Karpas-422 (cell line): ENCODE results near the gene FIGN. TPM values are rescaled to one million over a fixed set of nuclear protein-coding genes. Genes with fewer than 3 reads are reported as not detected.

Experiments used
- DNase-seq: peaks from one replicate; pipeline ENCODE4 v3.0.0-alpha.2; 2015
- H2AFZ ChIP-seq: fragments of 200-600 bp; sonication (generic); 2 replicates; pipeline ENCODE4 v1.6.1; 2014; ENCODE audit warnings: antibody characterized with exemption, low read length, mixed read lengths
- H3K27ac ChIP-seq: fragments of 200-600 bp; sonication (generic); 2 replicates; pipeline ENCODE4 v1.5.1; 2014; ENCODE audit warnings: mild to moderate bottlenecking, low read length, moderate library complexity
- H3K27me3 ChIP-seq: fragments of 200-600 bp; sonication (generic); 2 replicates; pipeline ENCODE4 v1.6.1; 2014; ENCODE audit warnings: low read length, mixed read lengths
- H3K36me3 ChIP-seq: fragments of 200-600 bp; sonication (generic); 2 replicates; pipeline ENCODE4 v1.6.1; 2014; ENCODE audit warnings: low read length, mixed read lengths; ENCODE audit not compliant: insufficient read depth
- H3K4me1 ChIP-seq: fragments of 200-600 bp; sonication (generic); 2 replicates; pipeline ENCODE4 v1.6.1; 2014; ENCODE audit warnings: mild to moderate bottlenecking, low read length, mixed read lengths
- H3K4me2 ChIP-seq: fragments of 200-600 bp; sonication (generic); 2 replicates; pipeline ENCODE4 v1.6.1; 2014; ENCODE audit warnings: low read length, low read depth, mild to moderate bottlenecking; ENCODE audit not compliant: poor library complexity, severe bottlenecking
- H3K4me3 ChIP-seq: fragments of 200-600 bp; sonication (generic); 2 replicates; pipeline ENCODE4 v1.5.1; 2014; ENCODE audit warnings: mild to moderate bottlenecking, antibody characterized with exemption, low read length, mixed read lengths
- H3K79me2 ChIP-seq: fragments of 200-600 bp; sonication (generic); 2 replicates; pipeline ENCODE4 v1.6.1; 2014; ENCODE audit warnings: mild to moderate bottlenecking, low read length, mixed read lengths
- H3K9ac ChIP-seq: fragments of 200-600 bp; sonication (generic); 2 replicates; pipeline ENCODE4 v1.6.0; 2014; ENCODE audit warnings: low read length
- H3K9me2 ChIP-seq: fragments of 200-600 bp; sonication (generic), shearing (Covaris generic); replicated peaks from 2 replicates; pipeline ENCODE4 v1.6.0; 2014; ENCODE audit warnings: mild to moderate bottlenecking, low read length, moderate library complexity; ENCODE audit not compliant: insufficient read depth
- H3K9me3 ChIP-seq: fragments of 300-700, 200-600 bp; sonication (generic); 2 replicates; pipeline ENCODE4 v1.6.1; 2014; ENCODE audit warnings: low read length, mixed read lengths
- H4K20me1 ChIP-seq: fragments of 200-600 bp; sonication (generic); 2 replicates; pipeline ENCODE4 v1.6.1; 2014; ENCODE audit warnings: mild to moderate bottlenecking, antibody characterized with exemption, low read length, low read depth; ENCODE audit not compliant: insufficient read depth
- total RNA-seq: library from RNA; depleted of rRNA; stranded (reverse); fragments of >200 nt; shearing (Covaris generic); gene quantifications from 2 replicates; pipeline ENCODE4 v1.2.3, GENCODE V29; 2014; ENCODE audit warnings: low replicate concordance

Gene FIGN
- total RNA-seq, 1 experiment from 2014 or later, result not detected

GRCh38 chr2:163768881-163769695 is 33.3 kb upstream of the FIGN start:
- no peak for DNase-seq
- no peaks in the 10 kb centered on the region for H3K27me3 ChIP-seq
- H3K36me3 ChIP-seq, result no peaks in the 10 kb centered on the region
- H3K4me3 ChIP-seq, result no peak overlapping the region
- no peaks in the 10 kb centered on the region for H3K79me2 ChIP-seq
- H3K9me3 ChIP-seq, result peaks cover 3% of the 10 kb centered on the region; the same call in 1 of the 2 replicates
- no peak overlapping the region for H3K27ac ChIP-seq
- H3K9me2 ChIP-seq, result no peaks in the 10 kb centered on the region
- no peak overlapping the region for H3K4me2 ChIP-seq
- no peaks in the 10 kb centered on the region for H4K20me1 ChIP-seq
- no peak overlapping the region for H3K9ac ChIP-seq
- no peaks in the 10 kb centered on the region for H3K4me1 ChIP-seq
- H2AFZ ChIP-seq, result no peak overlapping the region

DNA sequence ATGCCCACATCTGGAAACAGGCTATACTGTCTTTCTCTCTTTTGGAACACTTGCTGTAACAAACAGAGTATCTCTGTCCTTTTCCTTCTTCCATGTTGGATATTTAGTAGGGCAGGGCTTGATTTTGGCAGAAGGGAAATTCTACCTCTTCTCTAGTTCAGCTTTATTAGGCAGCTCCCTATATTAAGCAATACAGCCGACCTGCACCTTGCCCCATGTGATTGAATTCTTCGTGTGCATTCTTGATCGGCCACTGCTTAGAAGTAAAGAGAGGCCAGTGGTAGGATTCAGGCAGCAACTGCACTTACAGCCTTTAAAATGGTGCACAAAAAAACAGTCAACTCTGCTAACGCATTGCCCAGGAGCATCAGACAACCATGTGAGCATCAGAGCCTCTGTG is 31.3 kb upstream of the FIGN start:
- H3K9me2 ChIP-seq, result no peaks in the 10 kb centered on the region
- no peak overlapping the region for H3K4me2 ChIP-seq
- no peaks in the 10 kb centered on the region for H3K4me1 ChIP-seq
- peaks cover 3% of the 10 kb centered on the region; the same call in 1 of the 2 replicates for H3K9me3 ChIP-seq
- no peaks in the 10 kb centered on the region for H4K20me1 ChIP-seq
- H3K4me3 ChIP-seq, result no peak overlapping the region
- no peak for DNase-seq
- H2AFZ ChIP-seq, result no peak overlapping the region
- H3K27me3 ChIP-seq, result no peaks in the 10 kb centered on the region
- no peak overlapping the region for H3K9ac ChIP-seq
- H3K36me3 ChIP-seq, result no peaks in the 10 kb centered on the region
- no peak overlapping the region for H3K27ac ChIP-seq
- no peaks in the 10 kb centered on the region for H3K79me2 ChIP-seq

GRCh38 chr2:163764566-163764965 is 28.8 kb upstream of the FIGN start:
- Histone ChIP-seq H2AFZ (no peak overlapping the region), H3K9ac (no peak overlapping the region), H3K4me1 (no peaks in the 10 kb centered on the region), H3K79me2 (no peaks in the 10 kb centered on the region), H3K27me3 (no peaks in the 10 kb centered on the region), H3K4me2 (no peak overlapping the region), H3K9me3 (peaks cover 6% of the 10 kb centered on the region; the same call in 1 of the 2 replicates), H3K4me3 (no peak overlapping the region), H3K36me3 (no peaks in the 10 kb centered on the region), H3K9me2 (no peaks in the 10 kb centered on the region), H4K20me1 (no peaks in the 10 kb centered on the region), H3K27ac (no peak overlapping the region)
- no peak for DNase-seq

- Histone ChIP-seq H2AFZ (no peak overlapping the region), H4K20me1 (no peaks in the 10 kb centered on the region), H3K27ac (no peak overlapping the region), H3K9me2 (no peaks in the 10 kb centered on the region), H3K27me3 (no peaks in the 10 kb centered on the region), H3K4me2 (no peak overlapping the region), H3K79me2 (no peaks in the 10 kb centered on the region), H3K36me3 (no peaks in the 10 kb centered on the region), H3K9me3 (peaks cover 3% of the 10 kb centered on the region; the same call in 1 of the 2 replicates), H3K9ac (no peak overlapping the region), H3K4me3 (no peak overlapping the region), H3K4me1 (no peaks in the 10 kb centered on the region)
- DNase-seq, result no peak
Observed at GRCh38 chr2:163759013-163759412, 23.2 kb upstream of the FIGN start.

GRCh38 chr2:163757814-163758213 is 22.0 kb upstream of the FIGN start:
- Histone ChIP-seq H3K79me2 (no peaks in the 10 kb centered on the region), H3K27ac (no peak overlapping the region), H2AFZ (no peak overlapping the region), H3K4me3 (no peak overlapping the region), H3K36me3 (no peaks in the 10 kb centered on the region), H4K20me1 (no peaks in the 10 kb centered on the region), H3K4me2 (no peak overlapping the region), H3K27me3 (no peaks in the 10 kb centered on the region), H3K9me3 (peaks cover 3% of the 10 kb centered on the region; the same call in 1 of the 2 replicates), H3K9me2 (no peaks in the 10 kb centered on the region), H3K9ac (no peak overlapping the region), H3K4me1 (no peaks in the 10 kb centered on the region)
- no peak for DNase-seq

DNA sequence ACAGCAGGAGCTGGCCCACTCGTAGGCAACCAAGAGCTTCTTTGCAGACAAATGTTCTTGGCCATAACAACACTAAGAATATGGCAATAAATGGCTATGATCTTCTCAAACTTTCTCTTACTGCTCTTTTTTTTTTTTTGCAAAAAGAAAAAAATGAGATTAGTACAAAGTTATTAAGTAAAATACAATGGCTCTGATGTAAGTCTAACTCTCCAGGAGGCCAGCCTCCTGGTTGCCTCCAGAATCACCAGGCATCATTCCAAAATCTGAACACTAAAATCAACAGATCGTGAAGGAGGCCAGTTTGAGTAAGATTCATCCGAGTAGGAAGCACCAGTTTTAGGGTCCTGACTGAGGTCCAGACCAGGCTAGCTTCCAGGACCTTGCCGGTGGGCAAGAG is 20.8 kb upstream of the FIGN start:
- Histone ChIP-seq H3K79me2 (no peaks in the 10 kb centered on the region), H3K9me2 (no peaks in the 10 kb centered on the region), H3K9me3 (peaks cover under 1% of the 10 kb centered on the region; the same call in 1 of the 2 replicates), H3K27me3 (no peaks in the 10 kb centered on the region), H2AFZ (no peak overlapping the region), H3K4me2 (no peak overlapping the region), H3K9ac (no peak overlapping the region), H4K20me1 (no peaks in the 10 kb centered on the region), H3K27ac (no peak overlapping the region), H3K4me1 (no peaks in the 10 kb centered on the region), H3K4me3 (no peak overlapping the region), H3K36me3 (no peaks in the 10 kb centered on the region)
- DNase-seq, result no peak

DNA sequence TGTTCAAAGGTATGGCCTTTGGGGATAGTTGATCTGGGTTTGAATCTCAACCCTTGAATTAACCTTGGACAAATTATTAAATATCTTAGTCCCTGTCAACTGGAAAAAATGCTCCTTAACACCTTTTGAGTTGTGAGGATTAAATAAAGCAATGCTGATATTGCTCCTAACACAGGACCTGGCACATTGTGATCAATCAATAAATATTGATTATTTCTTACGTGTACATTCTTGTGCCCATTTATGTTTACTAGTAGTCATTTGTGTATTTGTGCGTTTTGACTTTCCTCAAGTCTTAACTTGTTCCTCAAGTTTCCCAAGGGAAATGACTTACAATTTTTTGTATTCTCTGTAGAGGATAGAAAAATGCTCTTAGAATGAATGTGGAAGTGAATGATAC is 19.6 kb upstream of the FIGN start:
- no peaks in the 10 kb centered on the region for H3K9me3 ChIP-seq
- H3K4me3 ChIP-seq, result no peak overlapping the region
- no peak overlapping the region for H2AFZ ChIP-seq
- no peak overlapping the region for H3K27ac ChIP-seq
- no peaks in the 10 kb centered on the region for H4K20me1 ChIP-seq
- no peak overlapping the region for H3K9ac ChIP-seq
- H3K4me1 ChIP-seq, result no peaks in the 10 kb centered on the region
- H3K79me2 ChIP-seq, result no peaks in the 10 kb centered on the region
- H3K9me2 ChIP-seq, result no peaks in the 10 kb centered on the region
- H3K36me3 ChIP-seq, result no peaks in the 10 kb centered on the region
- DNase-seq, result no peak
- no peak overlapping the region for H3K4me2 ChIP-seq
- no peaks in the 10 kb centered on the region for H3K27me3 ChIP-seq

- no peaks in the 10 kb centered on the region for H4K20me1 ChIP-seq
- H3K27ac ChIP-seq, result no peak overlapping the region
- no peaks in the 10 kb centered on the region for H3K9me2 ChIP-seq
- H3K79me2 ChIP-seq, result no peaks in the 10 kb centered on the region
- H3K9me3 ChIP-seq, result no peaks in the 10 kb centered on the region
- no peak overlapping the region for H3K4me2 ChIP-seq
- H3K4me3 ChIP-seq, result no peak overlapping the region
- H3K4me1 ChIP-seq, result no peaks in the 10 kb centered on the region
- H3K36me3 ChIP-seq, result no peaks in the 10 kb centered on the region
- no peaks in the 10 kb centered on the region for H3K27me3 ChIP-seq
- no peak for DNase-seq
- H2AFZ ChIP-seq, result no peak overlapping the region
- no peak overlapping the region for H3K9ac ChIP-seq
Observed at GRCh38 chr2:163753726-163754125, 17.9 kb upstream of the FIGN start.
